GM18870 (cell line): ENCODE measurements around the gene NRCAM.

Experiments
- ATAC-seq: cut with Tn5 transposase; IDR thresholded peaks from one replicate; pipeline ENCODE4 v1.9.1; 2021; ENCODE audit warnings: moderate library complexity; ENCODE audit not compliant: unreplicated experiment

The NRCAM gene

DNA sequence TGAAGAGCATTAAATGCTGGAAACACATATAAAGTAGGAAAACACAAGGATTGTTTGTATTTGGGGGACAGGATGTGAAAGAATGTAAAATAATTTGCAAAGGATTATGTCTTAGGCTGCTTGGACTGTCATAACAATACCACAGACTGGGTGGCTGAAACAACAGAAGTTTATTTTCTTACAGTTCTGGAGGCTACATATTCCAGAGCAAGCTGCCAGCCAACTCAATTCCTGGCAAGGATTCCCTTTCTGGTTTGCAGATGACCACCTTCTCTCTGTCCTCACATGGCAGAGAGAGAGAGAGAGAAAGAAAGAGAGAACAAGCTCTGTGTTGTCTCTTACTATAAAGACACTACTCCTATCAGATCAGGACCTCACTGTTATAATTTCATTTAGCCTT is 317.3 kb downstream of the NRCAM start:
- no peak for ATAC-seq

DNA sequence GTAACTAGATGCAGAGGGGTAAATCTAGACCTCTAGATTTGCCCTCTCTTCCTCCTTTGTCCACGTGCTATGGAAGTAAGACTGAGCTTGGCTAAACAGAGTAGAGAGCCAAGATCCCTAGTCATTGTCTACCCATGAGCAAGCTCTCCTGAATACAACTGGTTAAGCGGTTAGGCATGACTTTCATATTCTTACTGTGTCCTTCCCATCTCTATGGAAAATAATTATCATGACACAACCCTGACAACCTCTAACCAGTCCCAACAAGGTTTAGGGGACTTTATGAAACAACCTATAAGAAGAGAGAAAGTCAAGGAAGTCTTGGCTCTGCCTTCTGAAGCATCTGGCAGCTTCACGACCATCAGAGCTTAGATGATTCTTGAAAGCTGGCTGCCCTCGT is 318.2 kb downstream of the NRCAM start:
- no peak for ATAC-seq

DNA sequence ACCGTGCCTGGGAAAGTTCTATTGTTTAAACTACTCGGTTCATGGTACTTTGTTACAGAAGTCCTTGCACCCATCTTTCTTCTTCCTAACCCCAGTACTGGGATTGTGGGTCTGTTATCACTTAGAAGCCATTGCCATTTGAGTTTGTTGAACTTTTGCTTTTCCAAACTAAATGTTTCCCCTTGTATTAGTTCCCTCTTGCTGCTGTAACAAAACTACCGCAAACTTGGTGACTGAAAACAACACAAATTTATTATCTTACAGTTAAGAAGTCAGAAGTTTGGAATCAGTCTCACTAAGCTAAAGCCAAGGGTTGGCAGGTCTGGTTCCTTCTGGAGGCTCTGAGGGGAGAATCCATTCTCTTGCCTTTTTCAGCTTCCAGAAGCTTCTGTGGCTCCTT is 319.2 kb downstream of the NRCAM start:
- ATAC-seq = no peak

DNA sequence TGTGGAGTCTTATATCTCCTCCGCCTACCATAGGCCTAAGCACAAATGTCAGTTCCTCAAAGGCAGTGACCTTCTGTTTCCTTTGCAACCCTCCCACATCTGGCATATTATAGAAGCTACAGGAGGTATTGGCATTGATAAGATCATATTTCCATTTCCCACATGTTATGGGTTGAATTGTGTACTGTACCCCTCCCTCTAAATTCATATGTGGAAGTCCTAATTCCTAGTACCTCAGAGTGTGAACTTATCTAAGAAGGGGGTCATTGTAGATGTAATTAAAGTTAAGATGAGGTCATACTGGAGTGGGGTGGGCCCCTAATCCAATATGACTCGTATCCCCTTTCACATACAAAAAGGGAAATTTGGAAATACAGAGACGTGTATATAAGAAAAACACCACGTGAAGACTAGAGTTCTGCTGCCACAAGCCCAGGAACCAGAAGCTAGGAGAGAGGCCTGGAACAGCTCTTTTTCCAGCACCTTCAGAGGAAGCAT is 320.0 kb downstream of the NRCAM start:
- no peak for ATAC-seq

DNA sequence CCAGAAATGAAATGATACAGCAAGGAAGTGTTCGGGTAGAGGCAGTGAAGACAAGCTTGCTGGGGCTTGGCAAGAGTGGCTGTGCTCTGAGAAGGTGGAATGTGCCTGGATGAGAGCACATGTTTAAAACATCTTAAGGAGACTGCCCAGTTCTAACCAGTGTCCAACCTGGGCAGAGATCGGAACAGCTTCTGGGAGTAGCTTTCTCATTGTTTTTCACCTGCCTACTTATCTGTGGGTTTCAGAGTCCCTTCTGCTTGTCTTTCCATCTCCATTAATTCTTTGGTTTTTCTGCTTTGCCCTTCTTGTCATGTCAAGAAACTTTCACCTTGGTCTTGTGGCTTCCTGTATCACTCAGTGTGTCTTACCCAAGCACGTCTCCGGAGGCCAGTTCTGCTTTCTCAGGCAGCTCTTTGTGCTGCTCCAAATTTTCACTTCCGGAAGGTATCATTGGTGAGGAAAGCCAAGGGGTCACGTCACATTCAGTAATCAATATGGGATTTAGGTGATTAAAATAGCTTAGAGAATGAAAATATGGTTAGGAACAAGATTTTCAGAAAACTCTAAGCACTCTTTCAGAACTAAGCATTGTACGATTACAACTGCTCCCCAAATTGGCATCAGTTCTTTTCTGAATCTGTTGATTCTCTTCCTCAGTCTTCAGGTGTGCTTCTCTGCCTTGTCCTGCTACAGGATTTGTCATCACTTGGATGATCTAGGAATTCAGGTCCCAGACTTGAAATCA is 320.6 kb downstream of the NRCAM start:
- peak; percentile 98 for ATAC-seq

DNA sequence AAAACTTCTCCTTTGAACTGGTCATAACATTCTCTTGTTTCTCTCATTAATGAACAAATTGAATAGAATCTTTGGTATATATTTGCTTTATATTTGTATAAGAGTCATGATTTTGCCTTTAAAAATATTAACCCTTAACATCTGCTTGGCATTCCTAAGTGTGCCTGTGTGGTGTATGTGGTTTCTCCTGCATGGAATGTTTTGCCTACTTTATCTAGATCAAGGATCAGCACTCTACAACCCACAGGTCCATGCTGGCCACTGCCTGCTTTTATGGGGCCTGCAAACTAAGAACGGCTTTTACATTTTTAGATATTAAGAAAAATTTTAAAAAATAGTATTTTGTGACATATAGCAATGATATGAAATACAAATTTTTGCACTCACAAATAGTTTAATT is 321.8 kb downstream of the NRCAM start:
- no peak for ATAC-seq

DNA sequence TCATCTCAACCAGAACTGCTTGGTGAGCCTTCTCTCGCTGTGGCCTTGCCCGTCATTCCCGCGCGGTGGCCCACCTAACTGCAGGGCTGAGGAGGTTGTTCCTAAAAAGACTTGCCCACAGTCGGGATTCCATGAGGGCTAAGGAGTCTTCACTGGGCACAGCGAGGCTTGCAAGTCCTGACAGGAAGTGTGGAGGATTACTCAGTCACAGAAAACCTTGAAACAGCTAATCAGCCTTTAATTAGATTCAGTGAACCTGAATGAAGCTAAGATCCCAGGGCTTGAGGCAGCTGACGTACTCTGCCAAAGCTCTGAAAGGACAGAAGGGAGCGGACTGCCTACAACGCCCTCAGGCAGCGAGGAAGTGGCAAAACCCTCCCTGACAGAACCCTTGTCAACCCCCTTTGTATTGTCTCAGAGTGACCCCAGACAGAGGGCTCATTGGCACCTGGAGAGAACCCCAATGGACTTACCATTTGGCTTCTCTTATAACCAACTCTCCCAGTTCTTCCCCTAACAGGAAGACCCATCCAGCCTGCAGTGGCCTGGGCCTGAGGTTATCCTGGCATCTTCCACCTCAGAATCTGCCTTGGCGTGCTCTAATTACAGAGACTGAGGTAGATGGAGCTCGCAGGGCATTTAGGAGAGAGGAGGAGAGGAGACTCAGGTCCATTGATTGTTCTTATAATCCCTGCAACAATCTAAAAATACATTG is 323.5 kb downstream of the NRCAM start:
- ATAC-seq = no peak

DNA sequence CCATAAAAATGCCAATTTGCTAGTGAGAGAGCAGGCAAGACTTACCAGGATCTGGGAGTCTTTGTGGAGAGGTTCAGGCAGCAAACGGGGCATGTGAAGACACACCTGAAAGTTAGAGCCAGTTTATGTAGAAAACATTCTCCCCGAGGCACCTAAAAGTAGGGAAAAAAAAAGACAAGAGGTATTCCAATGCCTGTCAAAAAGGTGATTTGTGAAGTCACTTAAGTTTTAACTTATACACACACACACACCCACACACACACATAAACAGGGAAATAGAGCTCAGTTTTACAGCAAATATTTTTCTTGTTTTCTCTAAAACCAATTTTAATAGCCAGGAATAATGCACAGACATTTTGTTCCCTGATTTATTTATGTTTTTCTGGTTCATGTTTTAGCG is 326.0 kb downstream of the NRCAM start, which contains the start of gene LAMB4:
Gene LAMB4 (minus strand): TSS at position 101 of the 400 bp plus-strand sequence. CDS start 7,197 bp downstream, outside the sequence.
- no peak for ATAC-seq

DNA sequence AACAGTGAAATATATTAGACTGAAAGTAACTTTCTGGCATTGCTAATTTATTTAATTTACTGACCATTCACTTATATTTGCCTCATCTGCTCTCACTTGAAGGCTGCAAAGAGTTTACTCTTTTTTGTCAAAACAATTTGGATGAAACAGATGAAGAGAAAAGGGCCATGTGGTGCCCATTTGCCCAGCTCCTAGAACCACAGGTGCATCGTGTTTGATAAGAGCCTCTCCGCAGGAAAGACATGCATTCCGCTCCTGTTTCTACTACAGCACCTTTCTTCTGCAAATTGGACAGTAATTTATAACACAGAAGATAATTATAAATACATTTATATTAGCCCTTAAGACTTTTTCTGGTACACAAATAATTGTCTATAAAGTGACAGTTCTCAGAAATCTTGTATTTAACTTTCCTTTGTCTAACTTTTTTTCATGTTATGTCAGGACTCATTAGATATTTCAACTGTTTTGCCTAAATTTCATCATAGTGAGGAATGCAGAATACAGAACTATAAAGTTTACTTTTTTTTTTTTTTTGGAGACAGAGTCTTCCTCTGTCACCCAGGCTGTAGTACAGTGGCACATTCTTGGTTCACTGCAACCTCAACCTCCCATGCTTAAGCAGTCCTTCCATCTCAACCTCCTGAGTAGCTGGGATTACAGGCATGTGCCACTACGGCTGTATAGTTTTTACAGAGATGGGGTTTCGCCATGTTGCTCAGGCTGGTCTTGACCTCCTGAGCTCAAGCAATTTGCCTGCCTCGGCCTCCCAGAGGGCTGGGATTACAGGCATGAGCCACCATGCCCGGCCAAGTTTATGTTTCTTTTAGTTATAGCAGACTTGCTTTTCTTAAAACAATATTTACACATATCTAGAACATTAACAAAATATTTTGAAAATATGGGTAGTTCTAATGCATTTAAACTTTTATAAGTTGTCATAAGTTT is 326.9 kb downstream of the NRCAM start:
- ATAC-seq = no peak

DNA sequence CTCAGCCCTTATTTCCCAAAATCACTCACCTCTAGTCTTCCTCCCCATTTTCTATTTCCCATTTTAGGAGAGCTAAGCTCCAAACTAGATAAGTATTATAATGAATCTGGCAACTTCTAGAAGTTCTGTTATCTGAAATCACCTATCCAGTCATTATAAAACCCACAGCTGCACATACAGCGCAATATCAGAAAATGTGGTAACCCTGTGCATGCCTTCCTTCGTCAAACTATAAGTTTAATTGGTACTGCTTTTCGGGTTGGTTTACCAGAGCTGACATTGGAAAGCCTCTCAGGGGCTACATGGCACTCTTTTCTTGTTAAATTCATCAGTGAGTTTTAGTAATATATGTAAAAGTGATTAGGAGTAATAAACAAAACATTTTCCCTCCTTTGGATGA is 327.7 kb downstream of the NRCAM start:
- no peak for ATAC-seq

DNA sequence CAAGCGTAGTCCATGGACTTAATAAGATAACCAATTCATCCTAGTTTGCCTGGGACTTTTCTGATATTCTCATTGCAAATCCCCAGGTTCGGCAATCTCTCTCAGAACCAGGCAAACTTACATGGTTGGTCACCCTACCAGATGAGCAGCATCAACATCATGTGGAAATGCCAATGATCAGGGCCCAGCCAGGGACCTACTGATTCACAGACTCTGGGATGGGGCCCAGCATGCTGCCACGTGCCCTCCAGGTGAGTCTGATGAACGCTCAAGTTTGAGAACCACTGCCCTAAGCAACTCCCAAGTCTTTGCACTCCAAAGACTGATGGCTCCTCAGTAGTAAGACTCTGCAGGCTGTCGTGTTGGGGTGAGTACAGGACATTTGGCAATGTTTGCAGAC is 328.8 kb downstream of the NRCAM start:
- no peak for ATAC-seq

DNA sequence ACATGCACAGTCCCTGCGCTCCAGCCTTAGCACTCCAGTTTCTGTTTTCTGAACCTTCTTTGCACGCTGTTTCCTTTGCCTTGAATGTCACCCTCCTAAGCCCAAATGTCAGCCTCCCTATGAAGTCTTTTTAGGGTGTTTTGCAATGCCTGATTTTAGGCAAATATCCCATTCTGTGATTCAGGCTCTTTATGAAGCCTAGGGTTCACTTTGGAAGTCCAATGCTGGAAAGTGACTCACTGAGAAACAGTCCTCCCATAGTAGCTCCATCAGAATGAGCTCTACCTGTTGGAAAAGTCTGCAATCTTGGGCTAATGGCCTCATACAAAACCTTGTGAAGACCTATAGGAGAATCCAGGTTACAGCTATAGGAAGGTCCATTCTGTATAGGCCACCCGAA is 331.4 kb downstream of the NRCAM start:
- no peak for ATAC-seq

DNA sequence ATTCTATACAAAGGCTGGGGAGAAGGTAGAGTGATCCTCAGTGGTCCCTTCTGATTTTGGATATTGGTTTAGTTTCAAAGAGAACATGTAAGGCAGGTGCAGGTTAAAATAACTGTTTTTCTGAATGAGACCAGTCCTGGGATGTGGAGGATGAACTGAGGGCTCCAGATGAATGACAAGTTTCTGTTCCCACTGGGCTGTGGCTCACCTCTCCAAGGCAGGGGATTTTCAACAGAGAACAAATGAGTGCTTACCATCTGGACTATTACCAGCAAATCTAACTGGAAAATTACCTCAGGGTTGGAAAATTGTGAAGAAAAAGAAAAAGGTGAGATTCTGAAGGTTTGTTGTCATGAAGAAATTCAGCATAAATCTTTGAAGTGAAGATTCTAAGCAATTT is 334.1 kb downstream of the NRCAM start:
- no peak for ATAC-seq

DNA sequence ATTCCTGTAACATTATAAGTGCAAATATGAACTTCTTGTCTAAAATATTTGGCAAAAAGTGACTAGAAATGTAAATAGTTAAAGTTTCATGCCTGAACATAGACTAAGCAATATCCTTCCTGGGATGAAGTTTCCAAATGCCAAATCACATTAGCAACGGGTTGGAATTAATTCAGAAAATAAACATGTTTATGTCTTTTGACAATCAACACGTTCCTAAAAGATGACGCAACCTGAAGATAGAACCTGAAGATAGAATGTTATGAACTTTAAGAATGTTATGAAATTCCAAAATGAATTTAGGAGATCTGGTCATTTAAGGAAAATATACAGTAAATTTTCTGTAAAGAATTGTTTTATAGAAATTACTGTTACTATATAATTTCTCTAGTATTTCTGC is 335.3 kb downstream of the NRCAM start:
- no peak for ATAC-seq

DNA sequence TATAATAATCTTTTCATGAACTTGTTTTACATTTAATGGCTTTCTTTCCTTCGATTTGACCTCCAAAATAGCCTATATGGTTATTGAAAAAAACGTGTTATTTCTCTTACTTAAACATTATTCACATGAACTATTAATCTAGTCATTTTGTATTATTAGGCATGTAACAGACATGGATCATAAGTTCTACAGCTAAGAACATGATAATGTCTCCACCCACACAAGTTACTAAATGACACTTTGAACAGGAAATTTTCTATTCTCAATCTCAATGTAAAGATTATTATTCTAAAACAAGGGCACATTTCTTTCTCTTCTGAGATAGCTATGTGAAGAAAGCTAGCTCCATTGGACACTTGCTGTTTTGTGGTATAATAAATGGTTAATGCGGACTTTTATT is 336.0 kb downstream of the NRCAM start:
- no peak for ATAC-seq

DNA sequence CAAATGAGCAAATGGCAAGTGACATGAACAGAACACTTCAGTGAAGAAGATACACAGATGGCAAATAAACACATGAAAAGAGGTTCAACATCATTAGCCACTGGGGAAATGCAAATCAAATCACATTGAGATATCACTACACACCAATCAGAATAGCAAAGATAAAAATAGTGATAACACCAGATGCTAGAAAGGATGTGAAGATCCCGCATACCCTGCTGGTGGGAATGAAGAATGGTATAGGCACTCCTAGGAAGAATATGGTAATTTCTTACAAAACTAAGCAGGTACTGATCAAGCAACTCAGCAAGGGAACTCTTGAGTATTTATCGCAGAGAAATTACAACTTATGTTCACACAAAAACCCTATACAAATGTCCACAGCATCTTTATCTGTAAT is 337.3 kb downstream of the NRCAM start:
- no peak for ATAC-seq

DNA sequence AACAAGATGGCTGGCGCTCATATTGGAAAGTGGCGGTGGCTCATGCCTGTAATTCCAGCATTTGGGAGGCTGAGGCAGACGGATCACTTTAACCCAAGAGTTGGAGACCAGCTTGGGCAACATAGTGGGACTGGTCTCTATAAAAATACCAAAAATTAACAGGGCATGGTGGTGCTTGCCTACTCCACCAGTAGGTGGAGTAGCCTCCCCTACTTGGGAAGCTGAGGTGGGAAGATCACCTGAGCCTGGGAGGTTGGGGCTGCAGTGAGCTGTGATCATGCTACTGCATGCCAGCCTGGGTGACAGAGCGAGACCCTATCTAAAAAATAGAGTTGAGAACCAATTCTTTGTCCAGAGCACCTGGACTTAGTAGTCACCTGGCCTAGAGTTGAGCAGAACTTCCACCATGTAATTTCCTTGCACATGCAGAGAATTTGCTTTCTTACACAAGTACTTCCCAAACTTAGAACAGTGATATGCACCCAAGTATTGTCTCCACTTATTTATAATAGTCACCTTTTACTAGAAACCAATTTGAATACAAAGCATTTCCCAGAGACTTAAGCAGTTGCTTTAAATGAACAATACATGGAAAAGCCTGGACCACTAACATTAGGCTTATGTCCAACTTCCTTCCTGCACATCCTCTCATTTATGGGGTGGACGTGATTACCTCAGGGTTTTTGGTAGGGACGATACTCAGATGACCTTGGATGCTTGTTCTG is 342.0 kb downstream of the NRCAM start:
- no peak for ATAC-seq

DNA sequence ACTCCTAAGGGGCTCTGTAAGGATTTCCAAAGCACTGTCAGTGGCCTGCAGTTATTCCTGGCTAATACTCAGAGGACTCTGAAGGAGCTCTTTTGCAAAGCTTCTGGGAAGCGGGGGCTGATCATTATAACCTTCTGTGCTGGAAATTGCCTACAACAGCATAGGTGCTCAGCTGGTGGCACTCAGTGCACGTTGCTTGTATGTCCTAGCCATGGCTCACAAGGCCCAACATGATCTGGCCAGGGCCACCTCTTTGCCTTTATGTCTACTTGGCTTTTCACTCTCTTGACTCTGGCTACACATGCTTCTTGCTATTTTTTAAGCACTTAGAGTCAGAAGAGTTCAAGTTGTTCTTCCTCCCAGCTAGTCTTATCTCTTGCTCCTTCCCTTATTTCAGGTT is 343.6 kb downstream of the NRCAM start:
- ATAC-seq = no peak

DNA sequence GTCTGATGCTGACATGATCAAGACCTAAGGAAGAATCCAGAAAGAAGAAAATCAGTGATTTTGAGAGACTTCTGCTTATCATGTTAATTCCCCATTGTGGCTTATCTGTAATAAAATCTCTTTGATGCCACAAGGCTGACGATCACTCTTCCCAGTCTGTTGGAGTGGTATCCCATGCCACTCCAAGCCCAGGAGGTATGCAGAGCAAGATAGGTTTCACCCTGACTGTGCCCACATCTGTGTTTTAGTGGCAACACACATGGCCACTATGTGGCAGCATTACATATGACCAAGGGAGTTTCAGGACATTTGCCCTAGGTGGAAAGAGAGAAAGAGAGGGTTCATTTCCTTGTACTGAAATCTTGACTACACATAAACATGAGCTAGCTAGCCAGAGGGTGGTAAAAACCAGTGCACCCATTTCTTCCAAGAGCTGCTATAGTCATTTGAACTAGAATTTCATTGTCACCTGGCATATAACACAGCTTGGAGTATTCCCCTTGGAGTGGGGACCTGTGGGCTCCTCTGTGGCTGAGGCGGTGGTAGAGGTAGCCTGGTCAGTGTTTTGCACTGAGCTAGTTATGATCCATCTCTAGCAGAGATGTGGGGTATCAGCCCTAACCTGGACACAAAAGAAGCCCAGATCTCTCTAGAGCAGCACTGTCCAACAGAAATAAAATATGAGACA is 346.9 kb downstream of the NRCAM start:
- ATAC-seq = no peak

DNA sequence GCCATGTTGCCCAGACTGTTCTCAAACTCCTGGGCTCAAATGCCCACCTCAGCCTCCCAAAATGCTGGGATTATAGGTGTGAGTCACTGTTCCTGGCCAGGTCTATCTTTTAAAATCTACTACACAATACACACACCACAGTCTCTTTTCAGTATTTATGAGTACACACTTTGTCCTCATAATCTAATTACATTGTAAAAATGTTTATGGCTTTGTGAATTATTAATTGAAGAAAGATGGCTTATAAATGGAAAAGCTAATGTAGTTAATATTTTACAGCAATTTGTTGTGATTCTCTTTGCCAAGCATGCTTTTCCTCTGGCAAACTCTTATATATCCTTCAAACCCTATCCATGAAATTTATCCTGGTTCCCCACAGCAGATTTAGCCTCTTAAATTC is 348.1 kb downstream of the NRCAM start:
- no peak for ATAC-seq
